Sigmoid colon (tissue), 4 donors: ENCODE measurements around the gene SARNP.

ENCODE experiments used
- CTCF ChIP-seq, 4 experiments: fragments of 450-650 bp in 3 of 4; fragments of 200-600 bp in 1 of 4; IDR thresholded peaks; one replicate each; pipeline ENCODE4 v1.5.1; 2016 to 2019; ENCODE audit warnings: antibody characterized with exemption in 4 of 4, mild to moderate bottlenecking in 3 of 4, moderate library complexity in 2 of 4
- POLR2A ChIP-seq, 2 donors: fragments of 450-650 bp; IDR thresholded peaks; one replicate each; pipeline ENCODE4 v1.6.1; 2016; ENCODE audit warnings: antibody characterized with exemption in 2 of 2, mild to moderate bottlenecking in 2 of 2, moderate library complexity in 2 of 2
- POLR2AphosphoS5 ChIP-seq, 4 donors: sonication (generic); formaldehyde crosslinking; IDR thresholded peaks; one replicate each; pipeline ENCODE4 v1.6.1; 2017; ENCODE audit warnings: antibody characterized with exemption in 4 of 4

GRCh38 chr12:55789171-55789570, 28.4 kb downstream of the SARNP start:
- no peak for TF ChIP-seq CTCF (IDR thresholded peaks at IDR 0.05)
- no peak for TF ChIP-seq POLR2A (IDR thresholded peaks at IDR 0.05)
- no peak for TF ChIP-seq POLR2AphosphoS5 (IDR thresholded peaks at IDR 0.05)
